ENCODE data around the gene CFAP45.

DNA sequence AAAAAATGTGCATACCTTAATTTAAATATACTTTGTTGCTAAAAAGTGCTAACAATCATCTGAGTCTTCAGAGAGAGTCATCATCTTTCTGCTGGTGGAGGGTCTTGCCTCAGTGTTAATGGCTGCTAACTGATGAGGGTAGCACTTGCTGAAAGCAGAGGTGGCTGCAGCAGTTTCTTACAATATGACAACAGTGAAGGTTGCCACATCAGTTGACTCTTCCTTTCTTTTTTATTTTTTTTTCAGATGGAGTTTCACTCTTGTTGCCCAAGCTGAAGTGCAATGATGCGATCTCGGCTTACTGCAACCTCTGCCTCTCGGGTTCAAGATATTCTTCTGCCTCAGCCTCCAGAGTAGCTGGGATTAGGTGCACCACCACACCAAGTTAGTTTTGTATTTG lies 2.6 kb upstream of the CFAP45 start:
- TF ChIP-seq CTCF (conservative IDR thresholded peaks at IDR 0.05; ENCODE audit: low read length) (no peak), EZH2phosphoT487 (IDR thresholded peaks at IDR 0.05; ENCODE audit: borderline replicate concordance, low read depth, low read length) (no peak)

Data from OCI-LY7 (cell line).